Sigmoid colon (tissue), 7 donors: Measurements from ENCODE around the gene CACNA1C. TPM values are rescaled to one million over a fixed set of nuclear protein-coding genes. Genes with fewer than 3 reads are reported as not detected.
A peak's percentile ranks its signal among the peaks of the same experiment; 100 is the strongest.

Source experiments
- DNase-seq: peaks from one replicate; pipeline ENCODE4 v3.0.0-alpha.2; 2019
- H3K27ac ChIP-seq, 4 donors: fragments of 200-600 bp; sonication (generic); one replicate each; pipeline ENCODE4 v1.5.1; 2016 to 2019; ENCODE audit warnings: mild to moderate bottlenecking in 1 of 4
- H3K27me3 ChIP-seq, 3 donors: fragments of 200-600 bp; sonication (generic); one replicate each; pipeline ENCODE4 v1.5.1; 2019; ENCODE audit warnings: mild to moderate bottlenecking in 1 of 3
- H3K36me3 ChIP-seq, 4 donors: fragments of 200-600 bp; sonication (generic); one replicate each; pipeline ENCODE4 v1.5.1; 2016 to 2019
- H3K4me1 ChIP-seq, 4 donors: fragments of 200-600 bp; sonication (generic); one replicate each; pipeline ENCODE4 v1.5.1; 2017 to 2019
- H3K4me3 ChIP-seq, 4 donors: fragments of 200-600 bp; sonication (generic); one replicate each; pipeline ENCODE4 v1.5.1; 2017 to 2019; ENCODE audit warnings: mild to moderate bottlenecking in 2 of 4, moderate library complexity in 1 of 4
- H3K9me3 ChIP-seq, 4 donors: fragments of 200-600 bp in 3 of 4; sonication (generic) in 3 of 4; one replicate each; pipeline versions ENCODE4 v1.5.1 to v1.6.1; 2013 to 2019
- CTCF ChIP-seq, 4 experiments: fragments of 450-650 bp in 3 of 4; fragments of 200-600 bp in 1 of 4; IDR thresholded peaks; one replicate each; pipeline ENCODE4 v1.5.1; 2016 to 2019; ENCODE audit warnings: antibody characterized with exemption in 4 of 4, mild to moderate bottlenecking in 3 of 4, moderate library complexity in 2 of 4
- EP300 ChIP-seq, 4 donors: sonication (generic); formaldehyde crosslinking; IDR thresholded peaks; one replicate each; pipeline ENCODE4 v1.6.1; 2017; ENCODE audit warnings: antibody characterized with exemption in 4 of 4
- POLR2A ChIP-seq, 2 donors: fragments of 450-650 bp; IDR thresholded peaks; one replicate each; pipeline ENCODE4 v1.6.1; 2016; ENCODE audit warnings: antibody characterized with exemption in 2 of 2, mild to moderate bottlenecking in 2 of 2, moderate library complexity in 2 of 2
- POLR2AphosphoS5 ChIP-seq, 4 donors: sonication (generic); formaldehyde crosslinking; IDR thresholded peaks; one replicate each; pipeline ENCODE4 v1.6.1; 2017; ENCODE audit warnings: antibody characterized with exemption in 4 of 4
- WGBS, 2 donors: extraction: QIAGEN DNeasy Blood & Tissue Kit; methylation state at CpG; one replicate each; pipeline ENCODE4 v1.1.7; 2013; 5-methylcytosine and 5-hydroxymethylcytosine counted together
- intact Hi-C: fragments of 100-400 bp; cut with DNase I; formaldehyde crosslinking; loops from one replicate; pipeline ENCODE4 v1.15.1; 2023
- polyA plus RNA-seq, 3 donors: library from polyadenylated mRNA; stranded (reverse); fragments of 200-250 nt; gene quantifications; one replicate each; pipeline ENCODE4 v1.2.3, GENCODE V29; 2013
- total RNA-seq, 4 donors: library from RNA; depleted of rRNA; stranded (reverse); fragments of >200 nt; gene quantifications; one replicate each; pipeline ENCODE4 v1.1.0, GENCODE V29; 2016
- donor health status: healthy with polysubstance abuse.
- donor health status: Bipolar disorder and iron deficiency.
- donor health status: healthy.

The CACNA1C gene
- total and polyA plus RNA-seq, 7 donors = 0.46 to 213 (median 62.0) TPM

DNA sequence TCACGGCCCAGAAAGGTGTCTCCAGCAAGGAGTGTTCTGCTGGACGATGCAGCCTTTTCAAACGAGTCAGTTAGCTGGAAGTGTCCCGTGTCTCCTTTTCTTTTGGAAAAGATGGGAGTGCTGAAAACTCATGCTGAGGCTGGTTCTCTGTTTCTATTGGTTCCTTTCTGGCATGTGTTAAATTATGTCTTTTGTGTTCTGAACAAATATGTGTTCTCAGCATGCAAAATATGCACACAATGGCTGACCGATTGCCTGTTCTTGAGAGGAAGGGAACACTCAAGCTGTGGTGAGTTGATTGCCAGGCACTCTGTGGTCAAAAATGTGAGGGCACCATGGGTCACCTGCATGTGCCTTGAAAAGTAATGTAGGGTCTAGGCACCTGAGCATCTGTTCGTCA is 181.3 kb downstream of the CACNA1C start:
- intact Hi-C loops = no loop called here
- Histone ChIP-seq H3K27ac (peak overlapping the region in 2 of 4 donors; percentile 42 to 52), H3K27me3 (no peaks in the 10 kb centered on the region), H3K9me3 (no peaks in the 10 kb centered on the region), H3K36me3 (no peaks in the 10 kb centered on the region), H3K4me1 (peaks cover 0 to 80% (median 57%) of the 10 kb centered on the region in 4 donors), H3K4me3 (no peak overlapping the region)
- WGBS, 2 donors = 88 to 94% methylated on average over 6 of the region's 6 CpGs
- no peak for DNase-seq
- no peak for TF ChIP-seq EP300 (IDR thresholded peaks at IDR 0.05)
- TF ChIP-seq POLR2AphosphoS5 (IDR thresholded peaks at IDR 0.05) = no peak
- TF ChIP-seq POLR2A (IDR thresholded peaks at IDR 0.05) = no peak
- no peak for TF ChIP-seq CTCF (IDR thresholded peaks at IDR 0.05)

DNA sequence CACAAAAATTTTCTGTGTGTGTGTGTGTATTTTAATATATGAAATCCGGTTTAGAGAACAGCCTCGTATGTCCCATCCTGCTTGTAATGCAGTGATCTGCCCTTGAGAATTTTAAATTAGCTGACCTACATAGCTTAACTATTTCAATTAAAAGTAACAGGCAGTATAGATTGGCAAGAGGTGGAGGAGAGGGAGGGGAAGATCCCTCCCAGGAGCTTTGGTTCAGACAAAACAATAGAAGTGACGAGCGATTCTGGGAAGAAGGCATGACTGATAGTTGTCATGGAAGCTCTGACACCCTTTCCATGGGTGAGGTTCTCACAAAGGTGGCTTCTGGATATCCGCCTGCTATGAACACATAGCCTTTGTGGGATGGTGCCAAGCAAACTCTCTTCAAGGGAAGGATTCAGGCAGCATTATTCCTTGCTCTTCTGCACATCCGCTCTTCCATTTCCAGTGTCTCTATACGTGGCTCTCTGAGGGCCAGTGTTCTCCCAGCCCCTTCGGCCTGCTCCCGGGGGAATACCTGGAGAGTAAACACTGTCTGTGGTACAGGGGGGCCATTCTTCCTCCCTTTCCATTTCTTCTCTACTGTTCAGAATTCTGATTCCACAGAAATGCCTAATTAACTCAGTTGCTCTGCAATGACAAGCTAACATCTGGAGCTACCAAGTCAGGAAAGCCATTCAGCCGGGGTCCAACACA is 182.0 kb downstream of the CACNA1C start:
- intact Hi-C loops = no loop called here
- Histone ChIP-seq H3K36me3 (no peaks in the 10 kb centered on the region), H3K4me3 (no peak overlapping the region), H3K4me1 (peaks cover 0 to 84% (median 58%) of the 10 kb centered on the region in 4 donors), H3K27ac (peak overlapping the region in 2 of 4 donors; percentile 42 to 52), H3K9me3 (no peaks in the 10 kb centered on the region), H3K27me3 (no peaks in the 10 kb centered on the region)
- 90 to 94% methylated on average over 10 of the region's 10 CpGs for WGBS, 2 donors
- TF ChIP-seq POLR2A (IDR thresholded peaks at IDR 0.05) (no peak), POLR2AphosphoS5 (IDR thresholded peaks at IDR 0.05) (no peak), CTCF (IDR thresholded peaks at IDR 0.05) (no peak), EP300 (IDR thresholded peaks at IDR 0.05) (no peak)
- peak; percentile 53 for DNase-seq

GRCh38 chr12:2236506-2237294 is 183.9 kb downstream of the CACNA1C start:
- 85 to 88% methylated on average over 5 of the region's 5 CpGs for WGBS, 2 donors

GRCh38 chr12:2238111-2238510 is 185.3 kb downstream of the CACNA1C start:
- no peaks in the 10 kb centered on the region for H3K36me3 ChIP-seq

More at GRCh38 chr12:2236506-2237294, 183.9 kb downstream of the CACNA1C start:
- H3K9me3 ChIP-seq = no peaks in the 10 kb centered on the region
- no peak overlapping the region for H3K4me3 ChIP-seq
- H3K4me1 ChIP-seq = peaks cover 0 to 84% (median 69%) of the 10 kb centered on the region in 4 donors
- TF ChIP-seq POLR2A (IDR thresholded peaks at IDR 0.05) (no peak), POLR2AphosphoS5 (IDR thresholded peaks at IDR 0.05) (no peak), CTCF (IDR thresholded peaks at IDR 0.05) (no peak), EP300 (IDR thresholded peaks at IDR 0.05) (no peak)
- H3K27me3 ChIP-seq = no peaks in the 10 kb centered on the region
- H3K27ac ChIP-seq = peak overlapping the region in 3 of 4 donors; percentile 70 to 92 (median 89)
- no peak for DNase-seq
- no peaks in the 10 kb centered on the region for H3K36me3 ChIP-seq
- intact Hi-C loops = no loop called here

More at GRCh38 chr12:2238111-2238510, 185.3 kb downstream of the CACNA1C start:
- TF ChIP-seq CTCF (IDR thresholded peaks at IDR 0.05) (no peak), POLR2AphosphoS5 (IDR thresholded peaks at IDR 0.05) (peak in 1 of 4 donors; percentile 5), POLR2A (IDR thresholded peaks at IDR 0.05) (no peak)
- peaks cover 0 to 88% (median 75%) of the 10 kb centered on the region in 4 donors for H3K4me1 ChIP-seq
- WGBS, 2 donors = 71 to 81% methylated on average over 4 of the region's 4 CpGs
- H3K4me3 ChIP-seq = no peak overlapping the region
- H3K9me3 ChIP-seq = no peaks in the 10 kb centered on the region
- intact Hi-C loops = no loop called here
- H3K27ac ChIP-seq = peak overlapping the region; percentile 58 to 92 (median 80)
- DNase-seq = no peak
- H3K27me3 ChIP-seq = no peaks in the 10 kb centered on the region
